Frontal cortex (tissue), 4 donors: ENCODE data around the gene KRTAP5-5. TPM values are rescaled to one million over a fixed set of nuclear protein-coding genes. Genes with fewer than 3 reads are reported as not detected.
"Not testable (repeated sequence)": the region's sequence is repeated elsewhere in the genome, so short reads cannot be mapped to it uniquely, and the experiment has no call there.

Experiments
- DNase-seq, 2 donors: peaks; one replicate each; pipeline ENCODE4 v3.0.0; 2012; ENCODE audit warnings: low spot score in 2 of 2
- FAIRE-seq: peaks from 2 replicates; lab custom pipeline; 2012; peaks lifted over from hg19 to GRCh38; lab: Jason Lieb, UNC
- total RNA-seq: library from RNA; depleted of rRNA; stranded (reverse); fragments of >200 nt; gene quantifications from one replicate; pipeline ENCODE4 v1.2.3, GENCODE V29; 2014
- donor health status: control.
- donor health status: control.
- donor health status: control.

Gene KRTAP5-5
- total RNA-seq: not detected

GRCh38 chr11:1629326-1630185, at the start of gene KRTAP5-5:
Gene KRTAP5-5, plus strand, starts transcription at chr11:1629775. Its CDS starts 66 bp downstream, at chr11:1629841.
- FAIRE-seq: no peak
- DNase-seq: no peak

GRCh38 chr11:1581976-1582375, 47.6 kb upstream of the KRTAP5-5 start:
- DNase-seq (no peak), FAIRE-seq (no peak)

GRCh38 chr11:1582909-1583308, 46.7 kb upstream of the KRTAP5-5 start:
- not testable (repeated sequence) for FAIRE-seq, DNase-seq

GRCh38 chr11:1584661-1585370, 44.8 kb upstream of the KRTAP5-5 start, which contains the start of gene KRTAP5-1:
Gene KRTAP5-1, minus strand, starts transcription at chr11:1585283. Its CDS starts 34 bp downstream, at chr11:1585249.
- not testable (repeated sequence) for FAIRE-seq, DNase-seq

DNA sequence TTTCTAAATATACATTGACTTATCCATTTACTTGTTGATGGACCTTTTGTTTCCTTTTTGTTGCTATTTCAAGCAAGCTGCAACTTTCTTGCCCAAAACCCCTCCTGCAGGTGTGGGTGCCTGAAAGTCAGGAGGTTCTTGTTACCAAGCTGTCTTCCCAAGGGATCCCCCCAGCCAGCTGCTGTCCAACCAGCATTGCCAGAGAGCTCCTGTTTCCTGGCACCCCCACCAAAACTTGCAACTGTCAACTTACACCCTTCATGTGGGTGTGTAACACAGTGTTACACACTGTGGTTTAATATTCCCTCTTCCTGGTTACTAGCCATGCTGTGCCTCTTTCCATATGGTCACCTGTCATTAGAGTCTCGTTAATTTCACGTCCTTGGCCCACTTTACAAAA, 42.9 kb upstream of the KRTAP5-5 start:
- FAIRE-seq (no peak), DNase-seq (no peak)

DNA sequence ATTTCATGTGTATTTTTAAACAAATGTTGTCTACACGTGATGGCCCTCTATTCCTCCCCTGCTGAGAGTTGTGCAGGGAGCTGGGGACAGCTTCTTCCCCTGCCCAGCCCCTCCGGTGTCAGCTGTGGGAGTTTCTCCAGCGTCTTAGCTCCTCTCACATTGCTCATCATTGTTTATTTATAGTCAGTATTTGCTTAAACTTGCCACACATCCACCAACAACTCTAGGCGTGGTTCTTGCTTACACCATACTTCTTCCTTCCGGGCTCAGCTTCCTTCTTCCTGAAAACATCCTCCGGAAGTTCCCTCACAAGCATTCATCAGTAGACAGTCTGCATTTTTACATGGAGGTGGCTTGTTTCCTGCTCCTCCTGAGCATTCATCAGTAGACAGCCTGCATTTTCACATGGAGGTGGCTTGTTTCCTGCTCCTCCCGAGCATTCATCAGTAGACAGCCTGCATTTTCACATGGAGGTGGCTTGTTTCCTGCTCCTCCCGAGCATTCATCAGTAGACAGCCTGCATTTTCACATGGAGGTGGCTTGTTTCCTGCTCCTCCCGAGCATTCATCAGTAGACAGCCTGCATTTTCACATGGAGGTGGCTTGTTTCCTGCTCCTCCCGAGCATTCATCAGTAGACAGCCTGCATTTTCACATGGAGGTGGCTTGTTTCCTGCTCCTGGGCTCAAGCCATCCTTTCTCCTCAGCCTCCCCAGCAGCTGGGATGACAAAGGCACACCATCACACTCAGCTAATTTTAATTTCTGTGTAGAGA, 40.2 kb upstream of the KRTAP5-5 start:
- not testable (repeated sequence) for DNase-seq, FAIRE-seq

DNA sequence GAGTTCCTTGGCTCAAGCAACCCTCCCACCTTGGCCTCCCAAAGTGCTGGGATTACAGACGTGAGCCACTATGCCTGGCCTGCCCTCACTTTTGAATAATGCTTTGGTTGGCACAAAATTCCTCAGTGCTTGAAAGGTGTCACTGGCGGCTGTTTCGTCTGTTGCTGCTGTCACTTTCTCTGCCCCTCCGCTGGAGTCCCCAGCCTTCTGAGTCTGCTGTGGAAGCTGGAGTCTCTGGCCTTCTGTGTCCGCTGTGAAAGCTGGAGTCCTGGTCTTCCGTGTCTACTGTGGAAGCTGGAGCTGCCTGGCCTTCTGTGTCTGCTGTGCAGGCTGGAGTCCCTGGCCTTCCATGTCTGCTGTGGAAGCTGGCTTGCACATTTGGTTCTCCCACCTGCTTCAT, 39.6 kb upstream of the KRTAP5-5 start:
- no peak for DNase-seq
- no peak for FAIRE-seq

- FAIRE-seq (no peak), DNase-seq (no peak)
Observed at GRCh38 chr11:1592628-1593027, 36.9 kb upstream of the KRTAP5-5 start.

GRCh38 chr11:1595994-1596575, 33.5 kb upstream of the KRTAP5-5 start:
- not testable (repeated sequence) for FAIRE-seq, DNase-seq

DNA sequence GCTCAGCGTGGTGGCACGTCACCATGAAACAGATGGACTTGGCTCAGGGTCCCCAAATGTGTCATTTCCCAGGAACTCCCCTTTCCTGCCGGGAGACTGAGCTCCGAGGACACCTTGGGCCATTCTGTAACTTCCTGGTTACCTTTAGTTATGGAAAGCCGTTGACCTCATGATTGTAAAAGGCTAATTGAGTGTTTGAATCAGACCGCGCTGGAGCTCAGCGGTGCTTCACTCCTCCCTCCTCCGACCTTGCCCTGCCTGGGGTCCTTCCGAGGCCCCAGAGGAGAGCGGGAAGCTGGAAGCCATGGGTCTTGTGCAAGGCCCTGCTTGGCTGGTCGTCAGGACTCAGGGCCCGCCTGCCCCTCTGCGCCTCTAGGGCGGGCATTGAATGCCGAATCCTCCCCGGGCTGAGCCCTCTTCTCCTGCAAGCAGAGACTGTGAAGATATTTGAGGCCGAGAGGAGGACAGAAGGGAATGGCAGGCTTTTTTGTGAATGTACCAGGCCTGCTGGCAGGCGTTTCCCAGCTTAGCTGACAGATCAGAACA, 32.9 kb upstream of the KRTAP5-5 start:
- not testable (repeated sequence) for FAIRE-seq, DNase-seq

DNA sequence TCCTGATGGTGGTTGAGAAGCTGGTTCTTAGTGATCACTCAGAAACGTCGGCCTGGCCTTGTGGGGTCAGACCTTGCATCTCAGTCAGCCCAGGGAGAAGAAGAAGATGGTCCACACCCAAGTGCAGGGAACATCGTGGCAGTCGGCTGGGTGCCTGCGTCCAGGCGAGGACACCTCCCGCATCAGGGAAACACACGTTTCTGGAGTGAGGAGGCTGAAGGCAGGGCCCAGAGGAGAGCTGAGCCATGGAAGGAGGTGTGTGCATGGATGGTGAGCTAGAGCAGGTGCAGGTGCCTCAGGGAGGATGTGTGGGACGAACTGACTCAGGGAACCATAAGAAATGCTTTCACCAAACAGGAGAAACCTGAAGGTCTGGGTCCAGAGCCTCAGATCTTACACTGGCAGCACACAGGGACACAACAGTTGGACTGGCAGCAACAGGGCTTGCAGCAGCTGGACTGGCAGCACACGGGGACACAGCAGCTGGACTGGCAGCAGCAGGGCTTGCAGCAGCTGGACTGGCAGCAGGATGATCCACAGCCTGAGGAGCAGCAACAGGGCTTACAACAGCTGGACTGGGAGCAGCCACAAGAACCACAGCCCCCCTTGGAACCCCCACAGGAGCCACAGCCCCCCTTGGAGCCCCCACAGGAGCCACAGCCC, 32.1 kb upstream of the KRTAP5-5 start:
- no peak for DNase-seq
- FAIRE-seq: no peak

- DNase-seq (no peak), FAIRE-seq (no peak)
Observed at GRCh38 chr11:1597994-1598380, 31.6 kb upstream of the KRTAP5-5 start, which contains the start of gene KRTAP5-2. Gene KRTAP5-2, minus strand, starts transcription at chr11:1598294. Its CDS starts 44 bp downstream, at chr11:1598250.

GRCh38 chr11:1598406-1598805, 31.2 kb upstream of the KRTAP5-5 start:
- not testable (repeated sequence) for DNase-seq, FAIRE-seq

- no peak for DNase-seq
- FAIRE-seq: no peak
Observed at GRCh38 chr11:1598816-1599215, 30.8 kb upstream of the KRTAP5-5 start.

DNA sequence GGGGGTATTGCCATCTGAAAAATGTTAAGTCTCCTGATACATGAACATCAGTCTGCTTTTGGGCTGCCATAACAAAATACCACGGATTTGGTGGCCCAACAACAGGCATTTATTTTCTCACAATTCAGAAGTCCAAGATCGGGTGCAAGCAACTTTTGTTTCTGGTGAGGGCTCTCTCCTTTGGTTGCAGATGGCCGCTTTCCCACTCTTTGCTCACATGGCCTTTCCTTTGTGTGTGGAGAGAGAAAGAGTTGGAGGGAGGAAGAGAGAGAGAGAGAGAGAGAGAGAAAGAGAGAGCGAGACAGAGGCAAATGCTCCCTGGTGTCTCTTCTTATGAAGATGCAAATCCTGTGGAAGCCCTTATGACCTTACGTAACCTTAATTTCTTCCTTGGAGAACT, 28.9 kb upstream of the KRTAP5-5 start:
- no peak for FAIRE-seq

GRCh38 chr11:1601663-1602062, 27.9 kb upstream of the KRTAP5-5 start:
- FAIRE-seq, DNase-seq: not testable (repeated sequence)

More for the DNA sequence above, 28.9 kb upstream of the KRTAP5-5 start:
- no peak for DNase-seq

DNA sequence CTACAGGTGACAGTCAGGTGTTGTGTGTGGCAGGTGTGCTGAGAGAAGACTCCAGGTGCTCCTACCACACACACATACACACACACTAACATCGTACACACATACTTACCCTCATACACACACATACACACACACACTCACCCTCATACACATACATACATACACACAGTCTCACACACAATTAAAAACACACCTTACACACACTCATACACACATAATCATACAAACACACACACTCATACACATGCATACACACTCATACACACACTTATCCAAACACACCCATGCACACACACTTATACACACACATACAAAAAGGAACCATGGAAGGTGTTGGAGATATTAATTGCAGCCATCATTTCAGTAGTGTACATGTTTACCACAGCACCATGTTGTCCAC, 25.9 kb upstream of the KRTAP5-5 start:
- no peak for DNase-seq
- FAIRE-seq: no peak

DNA sequence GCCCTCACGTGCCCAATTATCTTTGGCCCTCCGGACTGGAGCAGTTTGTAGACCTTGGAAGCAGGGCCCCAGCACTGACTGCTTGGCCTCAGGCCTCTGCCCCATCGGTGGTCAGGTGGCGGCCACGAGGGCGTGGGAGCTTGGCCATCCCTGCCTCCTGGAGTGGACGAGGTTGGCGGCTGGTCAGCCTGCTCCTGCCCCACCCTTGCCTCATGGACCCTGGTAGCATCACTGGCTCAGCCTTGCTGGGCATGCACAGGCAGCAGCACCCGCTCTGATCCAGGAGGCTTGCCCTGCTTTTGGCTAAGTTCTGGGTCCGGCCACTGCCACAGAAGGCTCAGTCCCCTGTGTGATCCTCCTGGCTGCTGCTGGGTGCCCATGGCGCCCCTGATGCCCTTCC, 25.4 kb upstream of the KRTAP5-5 start:
- no peak for FAIRE-seq
- DNase-seq: no peak

GRCh38 chr11:1604711-1605110, 24.9 kb upstream of the KRTAP5-5 start:
- DNase-seq (no peak), FAIRE-seq (no peak)
